ENCODE results near the gene SLC16A2.
"Not testable (repeated sequence)": the region's sequence is repeated elsewhere in the genome, so short reads cannot be mapped to it uniquely, and the experiment has no call there.

Gene SLC16A2

GRCh38 chrX:74510401-74510800 is 89.1 kb downstream of the SLC16A2 start:
- H3K4me1 ChIP-seq (ENCODE audit: low read length): peaks cover 40% of the 10 kb centered on the region
- H2AFZ ChIP-seq (ENCODE audit: low read depth, low read length): peak overlapping the region; percentile 64; the same call in 1 of the 2 replicates
- H3K27me3 ChIP-seq (ENCODE audit: low read depth, low read length): no peaks in the 10 kb centered on the region
- H3K27ac ChIP-seq (ENCODE audit: low read length): peak overlapping the region; percentile 53
- no peak overlapping the region; the same call in 1 of the 2 replicates for H3K9ac ChIP-seq (ENCODE audit: low read length)
- H3K9me3 ChIP-seq (ENCODE audit: insufficient read depth, low read length): no peaks in the 10 kb centered on the region
- TF ChIP-seq CTCF (IDR thresholded peaks at IDR 0.05; ENCODE audit: low read depth, low read length): no peak
- no peak for TF ChIP-seq EZH2phosphoT487 (IDR thresholded peaks at IDR 0.05; ENCODE audit: low read depth)
- H3K4me2 ChIP-seq (ENCODE audit: low read length): peak overlapping the region; percentile 40
- no peaks in the 10 kb centered on the region for H4K20me1 ChIP-seq (ENCODE audit: insufficient read depth, low read length)
- no peaks in the 10 kb centered on the region for H3K79me2 ChIP-seq (ENCODE audit: low read length)
- H3K4me3 ChIP-seq (ENCODE audit: low read length): no peak overlapping the region
- no peaks in the 10 kb centered on the region for H3K36me3 ChIP-seq (replicated peaks; ENCODE audit: low read depth, low read length)

GRCh38 chrX:74511704-74512103 is 90.4 kb downstream of the SLC16A2 start:
- TF ChIP-seq CTCF (IDR thresholded peaks at IDR 0.05; ENCODE audit: low read depth, low read length): no peak
- H3K27ac ChIP-seq (ENCODE audit: low read length): no peak overlapping the region

GRCh38 chrX:74514384-74514783 is 93.1 kb downstream of the SLC16A2 start:
- no peaks in the 10 kb centered on the region for H3K79me2 ChIP-seq (ENCODE audit: low read length)
- no peaks in the 10 kb centered on the region for H3K27me3 ChIP-seq (ENCODE audit: low read depth, low read length)
- H3K4me2 ChIP-seq (ENCODE audit: low read length): no peak overlapping the region
- H3K9me3 ChIP-seq (ENCODE audit: insufficient read depth, low read length): no peaks in the 10 kb centered on the region
- no peak overlapping the region for H3K9ac ChIP-seq (ENCODE audit: low read length)
- TF ChIP-seq CTCF (IDR thresholded peaks at IDR 0.05; ENCODE audit: low read depth, low read length) (no peak), EZH2phosphoT487 (IDR thresholded peaks at IDR 0.05; ENCODE audit: low read depth) (no peak)
- no peaks in the 10 kb centered on the region for H3K36me3 ChIP-seq (replicated peaks; ENCODE audit: low read depth, low read length)
- no peaks in the 10 kb centered on the region for H4K20me1 ChIP-seq (ENCODE audit: insufficient read depth, low read length)
- H3K4me3 ChIP-seq (ENCODE audit: low read length): no peak overlapping the region
- H2AFZ ChIP-seq (ENCODE audit: low read depth, low read length): no peak overlapping the region
- peaks cover 14% of the 10 kb centered on the region for H3K4me1 ChIP-seq (ENCODE audit: low read length)
- no peak overlapping the region for H3K27ac ChIP-seq (ENCODE audit: low read length)

More at GRCh38 chrX:74511704-74512103, 90.4 kb downstream of the SLC16A2 start:
- Histone ChIP-seq H3K4me2 (ENCODE audit: low read length) (no peak overlapping the region), H2AFZ (ENCODE audit: low read depth, low read length) (no peak overlapping the region), H3K36me3 (replicated peaks; ENCODE audit: low read depth, low read length) (no peaks in the 10 kb centered on the region), H3K27me3 (ENCODE audit: low read depth, low read length) (no peaks in the 10 kb centered on the region), H3K79me2 (ENCODE audit: low read length) (no peaks in the 10 kb centered on the region), H4K20me1 (ENCODE audit: insufficient read depth, low read length) (no peaks in the 10 kb centered on the region), H3K9ac (ENCODE audit: low read length) (no peak overlapping the region), H3K4me1 (ENCODE audit: low read length) (peaks cover 27% of the 10 kb centered on the region), H3K4me3 (ENCODE audit: low read length) (no peak overlapping the region), H3K9me3 (ENCODE audit: insufficient read depth, low read length) (no peaks in the 10 kb centered on the region)

GRCh38 chrX:74515356-74515755 is 94.1 kb downstream of the SLC16A2 start:
- Histone ChIP-seq H3K4me1 (ENCODE audit: low read length) (peaks cover 6% of the 10 kb centered on the region), H3K36me3 (replicated peaks; ENCODE audit: low read depth, low read length) (no peaks in the 10 kb centered on the region), H3K9me3 (ENCODE audit: insufficient read depth, low read length) (no peaks in the 10 kb centered on the region), H4K20me1 (ENCODE audit: insufficient read depth, low read length) (no peaks in the 10 kb centered on the region), H3K27ac (ENCODE audit: low read length) (no peak overlapping the region), H2AFZ (ENCODE audit: low read depth, low read length) (no peak overlapping the region), H3K4me3 (ENCODE audit: low read length) (no peak overlapping the region), H3K9ac (ENCODE audit: low read length) (no peak overlapping the region), H3K27me3 (ENCODE audit: low read depth, low read length) (no peaks in the 10 kb centered on the region), H3K4me2 (ENCODE audit: low read length) (no peak overlapping the region), H3K79me2 (ENCODE audit: low read length) (no peaks in the 10 kb centered on the region)
- TF ChIP-seq CTCF (IDR thresholded peaks at IDR 0.05; ENCODE audit: low read depth, low read length) (no peak), EZH2phosphoT487 (IDR thresholded peaks at IDR 0.05; ENCODE audit: low read depth) (no peak)

GRCh38 chrX:74516013-74516412 is 94.7 kb downstream of the SLC16A2 start:
- H3K4me1 ChIP-seq (ENCODE audit: low read length); H3K9ac ChIP-seq (ENCODE audit: low read length); H3K27me3 ChIP-seq (ENCODE audit: low read depth, low read length); H3K27ac ChIP-seq (ENCODE audit: low read length); H3K9me3 ChIP-seq (ENCODE audit: insufficient read depth, low read length); H3K36me3 ChIP-seq (replicated peaks; ENCODE audit: low read depth, low read length); H3K4me3 ChIP-seq (ENCODE audit: low read length); H2AFZ ChIP-seq (ENCODE audit: low read depth, low read length); H3K4me2 ChIP-seq (ENCODE audit: low read length); H3K79me2 ChIP-seq (ENCODE audit: low read length); H4K20me1 ChIP-seq (ENCODE audit: insufficient read depth, low read length): not testable (repeated sequence)

Measured in OCI-LY3 (cell line).